CD4-positive, alpha-beta T cell (primary cell): ENCODE results near the gene PSMA7. TPM values are rescaled to one million over a fixed set of nuclear protein-coding genes. Genes with fewer than 3 reads are reported as not detected.

ENCODE experiments used
- ATAC-seq: fragments of 200-7000 bp; cut with Tn5 transposase; one replicate; pipeline ENCODE4 v1.10.0; 2022; ENCODE audit warnings: mild to moderate bottlenecking; ENCODE audit not compliant: poor library complexity
- CTCF ChIA-PET: fragments of 350-600 bp; sonication (Branson Sonifier 250); formaldehyde crosslinking; loops from one replicate; lab custom pipeline; 2021; ENCODE audit warnings: antibody characterized with exemption, inconsistent platforms; lab: Charles Lee
- POLR2A ChIA-PET: fragments of 350-600 bp; sonication (Branson Sonifier 250); formaldehyde crosslinking; loops from one replicate; lab custom pipeline; 2021; ENCODE audit warnings: antibody characterized with exemption, inconsistent platforms; lab: Charles Lee
- DNase-seq, 14 experiments: peaks; one replicate each; pipeline ENCODE4 v3.0.0-alpha.2; 2013 to 2020; ENCODE audit warnings: mixed read lengths in 2 of 14
- H3K27ac ChIP-seq, 2 donors: one replicate each; pipeline versions ENCODE4 v1.5.1 to v1.7.0; 2013; ENCODE audit warnings: low read length in 2 of 2, low read depth in 1 of 2, mild to moderate bottlenecking in 1 of 2
- H3K27me3 ChIP-seq, 2 experiments: 1 replicate in 1 of 2; 2 replicates in 1 of 2; pipeline versions ENCODE4 v1.6.1 to v1.7.0; 2013; ENCODE audit warnings: low read length in 2 of 2, control low read depth in 1 of 2, mild to moderate bottlenecking in 1 of 2, moderate library complexity in 1 of 2; ENCODE audit not compliant: insufficient read depth in 2 of 2, control insufficient read depth in 1 of 2
- H3K36me3 ChIP-seq: one replicate; pipeline ENCODE4 v1.6.1; 2013; ENCODE audit warnings: low read length, control low read depth; ENCODE audit not compliant: insufficient read depth
- H3K4me1 ChIP-seq: one replicate; pipeline ENCODE4 v1.6.1; 2013; ENCODE audit warnings: low read length, control low read depth; ENCODE audit not compliant: insufficient read depth
- H3K4me3 ChIP-seq: one replicate; pipeline ENCODE4 v1.5.1; 2013; ENCODE audit warnings: mild to moderate bottlenecking, low read length, moderate library complexity
- H3K9me3 ChIP-seq, 2 experiments: 1 replicate in 1 of 2; 2 replicates in 1 of 2; pipeline versions ENCODE4 v1.6.1 to v1.7.0; 2013; ENCODE audit warnings: low read length in 2 of 2, mild to moderate bottlenecking in 2 of 2, control low read depth in 1 of 2, moderate library complexity in 1 of 2; ENCODE audit not compliant: control insufficient read depth in 1 of 2, insufficient read depth in 1 of 2
- H3K27ac Mint-ChIP-seq: one replicate; pipeline ENCODE4 v1.8.0; 2020; ENCODE audit warnings: mixed read lengths
- H3K27me3 Mint-ChIP-seq: one replicate; pipeline ENCODE4 v1.8.0; 2021; ENCODE audit warnings: mixed read lengths
- H3K36me3 Mint-ChIP-seq: one replicate; pipeline ENCODE4 v1.8.0; 2021; ENCODE audit warnings: low read depth, mixed read lengths
- H3K4me1 Mint-ChIP-seq: one replicate; pipeline ENCODE4 v1.8.0; 2021; ENCODE audit warnings: low read depth, mixed read lengths
- H3K4me3 Mint-ChIP-seq: one replicate; pipeline ENCODE4 v1.8.0; 2020; ENCODE audit warnings: mild to moderate bottlenecking, mixed read lengths
- H3K9me3 Mint-ChIP-seq: one replicate; pipeline ENCODE4 v1.8.0; 2020; ENCODE audit warnings: mixed read lengths
- CTCF ChIP-seq: fragments of 200-600 bp; IDR thresholded peaks from one replicate; pipeline ENCODE4 v1.8.0; 2022; ENCODE audit warnings: antibody characterized with exemption, mild to moderate bottlenecking
- intact Hi-C, 2 experiments: fragments of 100-400 bp; cut with DNase I in 1 of 2; cut with micrococcal nuclease in 1 of 2; formaldehyde crosslinking; loops; one replicate each; pipeline versions ENCODE4 v1.15.1 to v1.9.0; 2023 to 2025; cut with DNase I, micrococcal nuclease
- total RNA-seq, 174 experiments: library from RNA in 2 of 174; stranded (reverse) in 2 of 174; gene quantifications; one replicate each; pipeline ENCODE4 v1.2.3 and lab custom pipeline; 2021 to 2026

The PSMA7 gene
- total RNA-seq, 2 experiments from 2014 or later, result 150 to 158 TPM

GRCh38 chr20:62089393-62089792 is 53.8 kb downstream of the PSMA7 start:
- Histone ChIP-seq H3K9me3 (peaks cover 4 to 25% of the 10 kb centered on the region in 2 experiments), H3K36me3 (no peaks in the 10 kb centered on the region), H3K4me3 (no peak overlapping the region), H3K27ac (no peak overlapping the region), H3K27me3 (peaks cover 0 to 2% of the 10 kb centered on the region in 2 experiments), H3K4me1 (no peaks in the 10 kb centered on the region)
- H3K27me3 Mint-ChIP-seq, result peaks cover 11% of the 10 kb centered on the region
- no peak for TF ChIP-seq CTCF
- intact Hi-C loops, result no loop called here
- POLR2A ChIA-PET, result interaction anchor here (0.9 kb wide), 1 partner anchor 31 kb away, joined by 3 read pairs; no protein-coding TSS in a partner anchor
- CTCF ChIA-PET, result no interaction called here
- no peaks in the 10 kb centered on the region for H3K4me1 Mint-ChIP-seq
- no peak overlapping the region for H3K27ac Mint-ChIP-seq
- no peak for DNase-seq
- H3K4me3 Mint-ChIP-seq, result no peak overlapping the region
- H3K36me3 Mint-ChIP-seq, result peaks cover 4% of the 10 kb centered on the region
- peaks cover 3% of the 10 kb centered on the region for H3K9me3 Mint-ChIP-seq
- no peak for ATAC-seq

- H3K4me3 Mint-ChIP-seq, result no peak overlapping the region
- ATAC-seq, result peak; percentile 41
- intact Hi-C loops, result no loop called here
Observed at GRCh38 chr20:62088258-62089127, 54.7 kb downstream of the PSMA7 start.

GRCh38 chr20:62087632-62088031 is 55.6 kb downstream of the PSMA7 start:
- DNase-seq, result no peak
- Histone ChIP-seq H3K4me1 (no peaks in the 10 kb centered on the region), H3K27ac (no peak overlapping the region), H3K9me3 (peaks cover under 1 to 20% of the 10 kb centered on the region in 2 experiments), H3K36me3 (no peaks in the 10 kb centered on the region), H3K27me3 (peaks cover 0 to 2% of the 10 kb centered on the region in 2 experiments), H3K4me3 (no peak overlapping the region)
- Mint-ChIP-seq H3K27ac (no peak overlapping the region), H3K4me1 (no peaks in the 10 kb centered on the region), H3K9me3 (peaks cover 3% of the 10 kb centered on the region), H3K36me3 (no peaks in the 10 kb centered on the region), H3K27me3 (peaks cover 11% of the 10 kb centered on the region), H3K4me3 (no peak overlapping the region)
- ChIA-PET CTCF (no interaction called here), POLR2A (no interaction called here)
- no peak for ATAC-seq
- intact Hi-C loops, result no loop called here
- TF ChIP-seq CTCF, result no peak

More at GRCh38 chr20:62088258-62089127, 54.7 kb downstream of the PSMA7 start:
- no peak overlapping the region for H3K27ac Mint-ChIP-seq
- Histone ChIP-seq H3K4me1 (no peaks in the 10 kb centered on the region), H3K4me3 (no peak overlapping the region), H3K9me3 (peaks cover 4 to 25% of the 10 kb centered on the region in 2 experiments), H3K27ac (no peak overlapping the region), H3K36me3 (no peaks in the 10 kb centered on the region), H3K27me3 (peaks cover 0 to 2% of the 10 kb centered on the region in 2 experiments)
- TF ChIP-seq CTCF, result no peak
- ChIA-PET POLR2A (no interaction called here), CTCF (no interaction called here)
- no peaks in the 10 kb centered on the region for H3K4me1 Mint-ChIP-seq
- no peaks in the 10 kb centered on the region for H3K36me3 Mint-ChIP-seq
- peaks cover 11% of the 10 kb centered on the region for H3K27me3 Mint-ChIP-seq
- peaks cover 3% of the 10 kb centered on the region for H3K9me3 Mint-ChIP-seq
- DNase-seq, result peak in 3 of 14 experiments; percentile 11 to 63 (median 45)
